Measurements from ENCODE around the gene BYSL.
"Not testable (repeated sequence)": the region's sequence is repeated elsewhere in the genome, so short reads cannot be mapped to it uniquely, and the experiment has no call there.

BYSL gene

DNA sequence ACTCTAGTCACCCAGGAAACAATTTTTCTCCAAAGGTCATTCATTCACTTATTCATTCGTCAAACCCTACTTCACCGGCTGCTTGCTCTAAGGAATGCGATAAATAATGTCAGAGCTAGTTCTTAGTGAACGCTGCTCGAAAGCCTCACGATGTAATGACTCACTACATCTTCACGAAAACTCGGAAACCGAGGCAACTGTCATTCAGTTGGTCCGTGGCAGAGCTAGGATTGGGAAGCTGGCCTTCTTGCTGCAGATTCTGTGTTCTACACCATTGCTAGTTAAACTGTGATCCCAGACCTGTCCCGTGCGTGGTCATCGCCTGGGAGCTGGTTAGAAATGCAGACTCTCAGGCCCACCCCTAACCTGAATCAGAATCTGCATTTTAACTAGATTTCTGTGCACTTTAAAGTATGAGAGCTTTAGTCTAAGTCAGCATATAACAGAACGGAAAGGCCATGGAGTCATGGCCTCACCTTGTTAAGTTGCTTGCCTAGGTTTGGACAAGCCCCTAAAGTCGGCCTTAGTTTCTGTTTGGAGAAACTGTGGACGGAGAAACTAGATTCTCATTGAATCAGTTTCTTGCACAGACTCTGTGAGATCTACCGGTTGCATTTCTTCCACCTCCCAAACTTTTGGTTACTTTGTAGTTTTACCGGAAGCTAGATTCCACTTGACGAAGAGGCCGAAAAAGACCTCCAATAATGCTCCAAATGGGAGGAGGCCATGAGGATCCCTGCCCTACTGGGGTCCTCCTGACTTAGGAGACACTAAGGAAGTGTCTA is 21.0 kb downstream of the BYSL start:
- no peak for DNase-seq (ENCODE audit: low read depth in 2 of 2)

DNA sequence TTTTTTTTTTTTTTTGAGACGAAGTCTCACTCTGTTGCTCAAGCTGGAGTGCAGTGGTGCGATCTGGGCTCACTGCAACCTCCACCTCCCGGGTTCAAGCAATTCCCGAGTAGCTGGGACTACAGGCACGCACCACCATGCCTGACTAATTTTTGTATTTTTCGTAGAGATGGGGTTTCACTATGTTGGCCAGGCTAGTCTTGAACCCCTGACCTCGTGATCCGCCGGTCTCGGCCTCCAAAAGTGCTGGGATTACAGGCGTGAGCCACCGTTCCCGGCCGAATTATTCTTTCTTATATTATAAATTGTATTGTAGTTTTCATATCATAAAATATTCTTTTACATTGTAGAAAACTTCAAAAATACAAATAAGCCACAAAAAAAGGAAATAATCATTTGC is 21.6 kb downstream of the BYSL start:
- not testable (repeated sequence) for DNase-seq (ENCODE audit: low read depth in 2 of 2)

DNA sequence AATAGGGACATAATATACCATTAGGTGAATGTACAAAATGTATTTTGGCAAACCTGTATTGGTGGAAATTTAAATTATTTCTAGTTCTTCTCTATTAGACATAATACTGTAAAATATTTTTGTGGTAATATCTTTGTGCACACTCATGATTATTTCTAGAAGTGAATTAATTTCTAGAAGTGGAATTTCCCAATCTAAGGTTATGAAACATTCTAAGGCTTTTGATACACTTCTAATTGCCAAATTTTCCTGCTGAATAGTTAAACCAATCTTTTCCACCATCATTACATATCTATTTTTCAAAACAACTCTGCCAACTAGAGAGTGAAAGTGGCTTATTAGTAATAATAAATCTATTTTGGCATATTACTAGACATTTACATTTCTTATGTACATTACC is 22.2 kb downstream of the BYSL start:
- no peak for DNase-seq (ENCODE audit: low read depth in 2 of 2)

DNA sequence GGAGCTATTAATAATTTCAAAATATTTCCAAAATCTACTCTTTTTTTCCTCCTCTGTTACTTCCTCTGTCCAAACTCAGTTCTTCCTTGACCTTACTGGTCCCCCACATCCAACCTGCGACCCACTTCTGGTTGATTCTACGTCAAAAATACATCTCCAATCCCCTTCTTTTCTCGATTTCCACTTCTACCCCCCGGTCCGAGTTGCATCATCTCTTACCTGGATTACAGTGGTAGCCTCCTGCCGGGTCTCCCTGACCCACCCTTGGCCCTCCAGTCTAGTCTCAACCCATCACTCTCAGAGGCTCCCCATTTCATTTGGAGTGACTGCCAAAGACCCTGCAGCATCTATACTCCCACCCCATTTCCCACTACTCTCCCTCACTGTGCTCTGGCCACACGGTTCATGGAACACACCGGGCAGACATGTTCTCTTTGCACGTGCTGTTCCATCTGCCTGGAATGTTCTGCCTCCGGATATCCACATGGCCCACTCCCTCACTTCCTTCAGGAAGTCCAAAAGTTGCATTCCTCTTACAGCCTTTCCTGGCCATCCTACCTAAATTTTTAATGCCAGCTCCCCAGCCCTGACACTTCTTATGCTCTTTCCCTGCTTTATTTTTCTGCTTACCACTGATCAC is 26.4 kb downstream of the BYSL start:
- DNase-seq (ENCODE audit: low read depth in 2 of 2): no peak

DNA sequence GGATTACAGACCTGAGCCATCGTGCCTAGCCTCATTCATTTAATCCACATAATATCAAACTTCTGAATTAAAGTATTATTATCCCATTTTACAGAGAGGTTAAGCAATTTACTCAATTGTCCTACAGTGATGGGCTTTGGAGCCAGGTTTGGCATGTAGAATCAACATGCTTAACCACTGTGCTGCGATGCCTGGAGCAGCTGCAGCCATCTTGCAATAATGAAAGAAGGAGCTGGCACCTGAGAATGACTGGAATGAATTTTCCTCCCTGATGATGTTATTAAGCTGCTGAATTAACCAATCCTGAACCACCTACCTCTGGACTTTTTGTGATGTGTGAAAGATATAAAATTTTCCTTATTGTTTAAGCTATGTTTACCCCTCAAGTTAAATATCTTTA is 33.4 kb downstream of the BYSL start:
- no peak for DNase-seq (ENCODE audit: low read depth in 2 of 2)

DNA sequence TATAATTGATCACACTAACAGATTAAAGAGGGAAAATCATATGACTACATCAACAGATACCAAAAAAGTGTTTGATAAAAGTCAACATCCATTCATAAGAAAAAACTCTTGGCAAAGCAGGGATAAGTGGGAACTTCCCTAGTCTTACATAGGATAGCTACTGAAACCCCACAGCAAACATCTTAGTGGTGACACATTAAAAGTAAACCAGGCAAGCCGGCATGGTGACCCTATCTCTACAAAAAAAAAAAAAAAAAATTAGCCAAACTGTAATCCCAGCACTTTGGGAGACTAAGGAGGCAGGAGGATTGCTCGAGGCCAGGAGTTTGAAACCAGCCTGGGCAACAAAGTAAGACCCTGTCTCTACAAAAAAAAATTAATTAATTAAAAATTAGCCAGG is 34.1 kb downstream of the BYSL start:
- DNase-seq (ENCODE audit: low read depth in 2 of 2): no peak

DNA sequence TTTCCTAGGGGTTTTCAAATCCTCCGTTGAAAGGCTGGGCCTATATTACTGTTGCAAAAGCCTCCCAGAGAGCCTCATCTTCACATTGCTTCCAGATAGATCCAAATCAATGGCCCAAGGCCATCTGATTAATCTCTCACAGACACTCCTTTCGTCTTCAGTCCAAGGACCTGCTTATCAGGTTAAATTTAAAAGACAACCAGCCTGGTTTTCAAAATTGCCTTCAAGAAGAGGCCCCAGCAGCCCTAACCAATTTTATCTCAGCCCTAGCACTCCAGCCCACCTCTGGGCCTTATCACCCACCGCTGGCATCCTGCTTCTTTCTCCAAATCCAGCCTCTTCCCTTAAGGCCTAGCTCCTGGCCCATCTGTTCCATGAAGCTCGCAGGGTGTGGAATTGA is 35.8 kb downstream of the BYSL start:
- DNase-seq (ENCODE audit: low read depth in 2 of 2): no peak

DNA sequence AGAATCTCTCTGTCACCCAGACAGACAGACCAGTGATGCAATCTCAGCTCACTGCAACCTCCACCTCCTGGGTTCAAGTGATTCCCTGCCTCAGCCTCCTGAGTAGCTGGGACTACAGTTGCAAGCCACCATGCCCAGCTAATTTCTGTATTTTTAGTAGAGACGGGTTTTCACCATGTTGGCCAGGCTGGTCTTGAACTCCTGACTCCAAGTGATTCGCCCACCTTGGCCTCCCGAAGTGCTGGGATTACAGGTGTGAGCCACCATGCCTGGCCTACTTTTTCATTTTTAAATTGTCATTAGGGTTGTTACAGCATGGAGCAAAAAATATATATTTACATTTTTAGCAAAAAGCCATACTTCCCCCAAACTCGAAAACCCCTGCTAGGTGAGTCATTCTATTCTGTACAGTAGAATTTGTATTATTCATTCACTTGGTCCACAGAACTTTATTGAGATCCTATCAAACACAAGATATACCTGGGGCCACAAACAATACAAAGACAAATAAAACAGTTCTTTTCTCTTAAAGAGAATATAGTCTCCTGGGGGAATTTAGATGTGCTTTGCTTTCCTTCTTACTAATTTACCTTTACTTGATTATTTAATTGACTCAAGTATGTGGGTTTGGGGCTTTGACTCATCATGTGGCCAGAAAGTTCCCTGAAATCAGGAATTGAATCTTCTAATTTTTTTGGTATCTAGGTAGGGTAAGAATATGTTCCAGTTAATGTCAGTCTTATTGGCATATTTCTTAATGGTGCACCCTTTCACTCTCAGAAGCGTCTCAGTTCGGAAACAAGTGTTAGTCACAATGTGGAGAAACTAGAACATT is 36.9 kb downstream of the BYSL start:
- DNase-seq (ENCODE audit: low read depth in 2 of 2): no peak

DNA sequence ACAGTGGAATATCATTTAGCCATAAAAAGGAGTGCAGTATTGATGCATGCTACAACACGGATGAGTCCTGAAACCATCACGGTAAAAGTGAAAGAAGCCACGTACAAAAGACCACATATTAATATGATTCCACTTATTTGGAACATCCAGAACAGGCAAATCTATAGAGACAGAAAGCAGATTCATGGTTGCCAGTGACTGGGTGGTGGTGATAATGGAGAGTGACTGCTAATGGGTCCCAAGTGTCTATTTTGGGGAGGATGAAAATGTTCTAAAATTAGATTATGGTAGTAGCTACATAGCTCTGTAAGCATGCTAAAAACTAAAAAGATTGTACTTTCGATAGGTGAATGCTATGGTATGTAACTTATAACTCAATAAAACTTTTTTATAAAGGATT is 38.7 kb downstream of the BYSL start:
- no peak for DNase-seq (ENCODE audit: low read depth in 2 of 2)

DNA sequence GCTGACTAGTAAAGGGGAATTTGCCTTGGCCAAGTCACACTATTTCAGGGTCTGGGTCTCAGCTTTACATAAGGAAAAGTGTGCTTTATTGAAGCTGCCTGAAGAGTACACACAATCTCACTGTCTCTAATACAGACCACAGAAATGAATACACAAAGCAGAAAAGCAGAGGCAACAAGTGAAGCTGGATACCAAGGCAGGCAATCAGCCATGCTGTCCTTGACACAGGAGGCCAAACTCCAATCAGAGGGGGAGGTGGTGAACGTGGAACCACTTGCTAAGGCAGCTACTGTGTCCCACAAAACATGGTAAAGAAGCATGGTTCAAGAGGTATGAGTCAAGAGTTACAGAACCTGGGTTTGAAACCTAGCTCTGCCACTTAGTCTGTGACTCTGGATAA is 42.1 kb downstream of the BYSL start:
- no peak for DNase-seq (ENCODE audit: low read depth in 2 of 2)

DNA sequence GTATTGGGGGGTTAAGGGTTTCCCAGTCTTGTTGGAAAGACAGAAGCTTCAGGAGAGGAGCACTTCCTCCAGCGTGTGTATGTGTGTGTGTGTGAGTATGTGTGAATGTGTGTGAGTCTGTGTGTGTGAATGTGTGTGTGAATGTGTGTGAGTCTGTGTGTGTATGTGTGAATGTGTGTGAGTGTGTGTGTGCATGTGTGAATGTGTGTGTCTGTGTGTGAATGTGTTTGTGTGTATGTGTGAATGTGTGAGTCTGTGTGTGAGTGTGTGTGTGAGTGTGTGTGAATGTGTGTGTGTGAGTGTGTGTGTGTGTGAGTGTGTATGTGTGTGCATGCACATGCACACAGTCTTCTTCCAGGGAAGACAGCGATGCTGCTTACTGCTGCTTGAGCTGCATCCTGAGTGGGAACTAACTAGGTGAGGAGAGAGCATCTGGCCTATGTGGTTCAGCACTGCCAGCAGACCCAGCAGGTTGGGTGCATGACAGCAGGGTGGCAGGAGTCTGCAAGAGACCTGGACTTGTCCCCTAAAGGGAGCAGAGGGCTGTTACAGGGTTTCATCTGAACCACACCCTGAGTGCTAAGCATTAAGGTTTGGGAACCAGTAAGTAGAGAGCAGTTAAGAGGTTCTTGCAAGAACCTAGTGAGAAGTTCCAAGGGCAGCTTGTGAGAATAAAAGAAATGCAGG is 43.0 kb downstream of the BYSL start:
- no peak for DNase-seq (ENCODE audit: low read depth in 2 of 2)

DNA sequence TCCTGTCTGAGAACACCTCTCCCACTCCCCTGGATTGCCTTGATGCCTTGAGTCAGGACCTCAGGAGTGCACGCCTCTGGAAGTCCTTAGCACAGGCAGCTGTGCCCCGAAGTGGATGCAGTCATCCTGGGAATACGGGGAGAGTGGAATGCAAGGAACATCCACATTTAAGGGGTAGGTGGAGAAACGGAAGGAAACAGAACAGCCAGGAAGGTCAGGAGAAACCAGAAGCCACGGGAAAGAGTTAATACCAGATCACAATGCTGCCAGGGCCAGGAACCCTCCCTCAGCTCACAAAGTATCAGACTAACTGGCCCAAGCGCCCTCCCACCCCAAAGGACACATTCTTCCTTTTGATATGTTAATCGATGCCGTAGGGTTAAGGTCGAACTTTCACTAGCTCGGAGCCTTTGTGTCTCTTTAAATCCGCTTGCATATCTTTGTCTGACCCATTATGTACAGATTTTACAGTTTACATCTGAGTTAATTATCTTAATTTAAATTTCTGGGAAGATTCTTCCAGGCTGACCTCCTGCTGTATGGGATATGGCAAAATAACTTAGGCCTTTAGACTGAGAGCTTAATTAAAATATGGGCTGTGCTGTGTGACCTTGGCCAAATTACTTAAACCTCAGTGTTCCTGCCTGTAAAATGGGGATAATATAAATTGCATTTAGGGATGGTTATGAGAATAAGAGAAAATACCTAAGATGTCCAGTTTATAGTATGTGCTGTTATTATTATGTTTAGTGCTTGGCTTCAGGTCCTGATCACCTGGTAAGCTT is 44.3 kb downstream of the BYSL start:
- DNase-seq (ENCODE audit: low read depth in 2 of 2): no peak

DNA sequence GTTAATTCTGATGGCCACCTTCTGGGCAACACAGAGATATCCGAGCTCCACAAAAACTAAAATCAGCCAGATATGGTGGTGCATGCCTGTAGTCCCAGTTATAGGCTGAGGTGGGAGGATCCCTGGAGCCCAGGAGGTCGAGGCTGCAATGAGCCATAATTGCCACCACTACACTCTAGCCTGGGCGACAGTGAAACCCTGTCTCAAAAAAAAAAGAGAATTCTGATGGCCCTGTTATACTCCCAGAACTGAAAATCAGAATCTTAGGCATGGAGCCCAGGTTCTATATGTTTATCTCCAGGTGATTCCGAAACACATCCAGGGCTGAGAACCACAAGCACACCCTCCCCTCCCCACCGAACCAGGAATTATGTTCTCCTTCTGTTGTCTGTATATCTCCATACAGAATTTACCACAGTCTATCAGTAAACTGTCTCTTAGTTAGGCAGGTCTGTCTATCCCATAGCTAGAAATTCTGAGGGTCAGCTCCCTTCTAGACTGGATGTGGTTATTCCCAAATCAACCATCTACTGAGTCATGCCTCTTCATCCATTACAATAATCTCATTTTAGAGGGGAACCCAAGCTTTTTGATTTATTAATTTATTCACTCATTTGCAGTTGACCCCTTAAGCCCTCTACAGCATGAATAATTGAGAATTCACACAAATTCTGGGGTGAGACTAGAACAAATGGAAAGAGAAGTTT is 45.1 kb downstream of the BYSL start:
- no peak for DNase-seq (ENCODE audit: low read depth in 2 of 2)

DNA sequence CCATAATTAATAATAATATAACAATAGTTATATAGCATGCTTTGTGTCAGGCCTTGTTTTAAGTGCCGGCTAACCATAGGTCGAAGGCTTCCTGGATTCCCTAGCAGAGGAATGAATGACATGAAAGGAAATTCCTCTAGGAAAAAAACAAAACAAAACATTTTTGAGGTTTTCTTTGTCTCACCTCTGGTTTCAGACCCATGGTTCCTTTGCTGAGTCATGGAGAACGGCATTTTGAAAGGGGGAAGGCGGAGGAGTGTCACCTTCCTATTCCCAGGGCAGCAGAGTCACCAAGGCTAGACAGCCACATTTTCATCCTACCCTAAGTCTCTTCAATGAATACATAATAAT is 45.6 kb downstream of the BYSL start:
- no peak for DNase-seq (ENCODE audit: low read depth in 2 of 2)

DNA sequence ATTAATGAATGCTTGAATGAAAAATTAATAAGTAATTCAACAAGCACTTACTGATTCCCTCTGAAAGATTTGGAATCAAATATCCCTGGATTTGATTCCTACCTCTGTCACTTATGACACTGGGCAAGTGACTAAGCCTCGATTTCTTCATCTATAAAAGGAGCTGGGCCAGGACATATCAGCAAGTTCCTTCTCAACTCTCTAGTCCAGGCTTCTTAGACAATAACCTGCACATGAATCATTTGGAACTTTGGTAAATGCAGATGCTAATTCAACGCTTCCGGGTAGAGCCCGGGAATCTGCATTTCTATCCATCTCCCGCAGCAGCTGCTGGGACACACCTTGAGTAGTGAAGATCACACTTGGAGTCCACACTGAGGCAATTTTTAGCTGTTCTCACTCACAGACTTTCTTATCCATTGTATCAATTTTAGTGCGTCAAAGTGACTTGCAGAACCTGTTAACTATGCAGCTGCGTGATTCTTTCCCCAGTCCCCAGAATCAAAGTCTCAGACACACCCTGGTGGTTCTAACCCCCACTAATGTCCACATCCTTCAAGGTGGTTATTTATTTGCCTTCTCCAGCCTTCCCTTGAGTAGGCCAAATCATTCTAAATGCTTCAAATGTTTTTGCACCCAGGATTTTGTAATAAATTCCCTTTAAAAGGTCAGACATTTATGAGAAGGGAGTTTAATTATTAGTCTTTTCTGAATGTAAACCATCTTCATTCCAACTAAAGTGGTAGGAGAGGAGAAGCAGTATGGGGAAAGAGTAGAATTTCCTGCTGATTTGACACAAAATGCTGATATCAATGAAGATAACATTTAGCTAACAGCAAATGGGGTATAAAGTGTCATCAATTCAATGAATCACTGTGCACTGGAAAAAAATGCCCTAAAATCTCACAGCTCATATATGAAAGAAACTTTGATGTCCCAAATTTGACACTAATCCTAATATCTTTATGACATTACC is 46.3 kb downstream of the BYSL start:
- DNase-seq (ENCODE audit: low read depth in 2 of 2): no peak

DNA sequence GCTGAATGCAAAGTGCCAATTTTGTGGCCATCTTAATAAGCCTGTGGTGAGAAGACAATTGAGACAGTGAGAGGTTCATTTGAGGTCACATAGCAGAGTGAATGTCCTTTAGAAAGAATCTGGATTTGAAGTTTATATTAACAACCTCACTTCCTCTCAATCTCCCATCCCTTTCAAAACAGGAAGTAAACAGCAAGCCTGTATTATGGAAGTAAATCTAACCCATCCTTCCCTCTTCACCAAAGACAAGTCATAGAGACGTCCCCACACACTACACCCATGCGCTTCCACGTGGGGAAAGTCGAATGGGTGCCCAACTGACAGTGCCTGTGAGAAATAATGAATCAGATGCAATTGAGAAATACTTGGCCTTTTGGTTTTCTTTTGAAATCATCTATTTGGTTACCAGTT is 49.1 kb downstream of the BYSL start:
- no peak for DNase-seq (ENCODE audit: low read depth in 2 of 2)

DNA sequence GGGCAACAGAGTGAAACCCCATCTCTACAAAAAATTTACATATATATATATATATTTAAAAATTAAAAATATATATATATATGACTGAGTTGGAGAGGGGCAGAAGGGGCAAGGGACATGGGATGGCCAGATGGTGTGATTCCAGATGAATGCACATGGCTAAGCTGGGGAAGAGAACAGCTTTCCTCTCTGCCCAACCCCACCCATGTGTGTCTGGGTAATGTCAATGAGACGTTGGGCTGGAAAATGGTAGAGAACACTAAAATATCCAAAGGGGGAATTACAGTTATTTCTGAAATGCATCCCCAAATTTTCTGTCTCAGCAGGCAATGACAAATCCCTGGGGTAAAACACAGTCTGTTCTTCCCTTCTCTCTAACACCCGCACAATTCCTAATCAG is 51.5 kb downstream of the BYSL start:
- DNase-seq (ENCODE audit: low read depth in 2 of 2): no peak

DNA sequence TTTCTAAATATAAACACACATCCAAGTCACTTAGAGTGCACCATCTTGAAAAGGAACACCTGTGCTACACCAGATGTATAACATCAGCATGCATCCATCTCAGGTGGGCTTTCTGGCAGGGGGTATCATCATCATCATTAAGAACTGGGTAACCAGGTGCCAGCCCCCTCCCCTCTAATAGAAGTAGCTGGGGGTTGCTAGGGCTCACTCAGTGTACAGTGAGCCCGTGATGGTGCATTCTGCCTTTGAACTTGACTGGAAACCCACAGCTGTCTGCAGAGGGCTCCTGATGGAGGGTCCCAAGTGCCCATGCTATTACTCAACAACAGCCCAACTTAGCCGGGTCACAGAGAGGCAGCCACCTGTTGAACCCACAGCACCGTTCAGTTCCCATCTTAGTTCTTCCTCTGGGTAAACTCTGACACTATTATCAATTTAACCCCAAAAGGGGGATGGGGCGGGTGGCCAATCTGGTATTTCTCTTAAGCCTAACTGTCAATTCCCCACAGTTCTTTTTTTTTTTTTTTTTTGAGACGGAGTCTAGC is 53.1 kb downstream of the BYSL start:
- no peak for DNase-seq (ENCODE audit: low read depth in 2 of 2)

DNA sequence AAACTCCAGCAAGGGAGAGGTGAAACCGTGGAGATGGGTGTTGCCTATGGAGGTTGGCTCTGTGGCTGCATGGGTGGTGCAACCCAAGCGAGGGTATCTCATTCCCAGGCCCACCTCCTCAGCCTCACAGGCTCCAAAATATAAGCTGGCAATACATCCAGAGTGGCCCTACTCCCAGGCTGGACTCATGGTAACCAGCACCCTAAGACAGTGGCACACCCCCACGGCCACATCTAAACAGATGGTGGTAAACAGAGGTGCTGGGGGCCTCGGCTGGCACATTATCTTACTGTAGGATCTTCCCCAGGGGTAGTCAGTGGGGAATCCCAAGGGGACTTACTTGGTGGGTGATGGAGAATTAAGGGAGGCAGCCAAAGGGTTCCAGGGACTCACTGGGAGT is 54.0 kb downstream of the BYSL start:
- no peak for DNase-seq (ENCODE audit: low read depth in 2 of 2)
